Liver (tissue), 3 donors: ENCODE data around the gene CDH4.

Source experiments
- CTCF ChIP-seq: fragments of 150-350 bp; IDR thresholded peaks from 2 replicates; pipeline ENCODE4 v1.5.1; 2017; ENCODE audit warnings: improper control_type of control experiment, low read depth, low read length; ENCODE audit not compliant: missing input control
- GABPA ChIP-seq, 2 donors: IDR thresholded peaks in 1 of 2; conservative IDR thresholded peaks in 1 of 2; 2 replicates each; pipeline ENCODE4 v1.6.1; 2016; ENCODE audit warnings: antibody characterized with exemption in 2 of 2, mild to moderate bottlenecking in 1 of 2, moderate library complexity in 1 of 2
- HNF4A ChIP-seq, 2 donors: conservative IDR thresholded peaks; 2 replicates each; pipeline ENCODE4 v1.6.1; 2016; ENCODE audit warnings: antibody characterized with exemption in 2 of 2, mild to moderate bottlenecking in 2 of 2
- JUND ChIP-seq, 2 donors: IDR thresholded peaks; 2 replicates each; pipeline ENCODE4 v1.6.1; 2016; ENCODE audit warnings: antibody characterized with exemption in 2 of 2
- MAX ChIP-seq: IDR thresholded peaks from 2 replicates; pipeline ENCODE4 v1.6.1; 2016; ENCODE audit warnings: antibody characterized with exemption
- RAD21 ChIP-seq, 2 donors: IDR thresholded peaks; 2 replicates each; pipeline ENCODE4 v1.6.1; 2016; ENCODE audit warnings: antibody characterized with exemption in 2 of 2, mild to moderate bottlenecking in 2 of 2
- REST ChIP-seq: IDR thresholded peaks from 2 replicates; pipeline ENCODE4 v1.6.1; 2016; ENCODE audit warnings: antibody characterized with exemption, mild to moderate bottlenecking
- RXRA ChIP-seq, 2 donors: IDR thresholded peaks; 2 replicates each; pipeline ENCODE4 v1.6.1; 2017 to 2018; ENCODE audit warnings: antibody characterized with exemption in 2 of 2, mild to moderate bottlenecking in 1 of 2
- SP1 ChIP-seq: IDR thresholded peaks from 2 replicates; pipeline ENCODE4 v1.6.1; 2018; ENCODE audit warnings: antibody characterized with exemption, mild to moderate bottlenecking
- TAF1 ChIP-seq: conservative IDR thresholded peaks from 2 replicates; pipeline ENCODE4 v1.6.1; 2016; ENCODE audit warnings: antibody characterized with exemption, mild to moderate bottlenecking
- YY1 ChIP-seq: IDR thresholded peaks from 2 replicates; pipeline ENCODE4 v1.6.1; 2016; ENCODE audit warnings: antibody characterized with exemption, mild to moderate bottlenecking
- ZBTB33 ChIP-seq: IDR thresholded peaks from 2 replicates; pipeline ENCODE4 v1.6.1; 2016; ENCODE audit warnings: antibody characterized with exemption
- donor health status: healthy.
- donor health status: healthy.

GRCh38 chr20:61354501-61354900 lies 102.4 kb downstream of the CDH4 start:
- TF ChIP-seq CTCF = no peak
- no peak for TF ChIP-seq MAX
- TF ChIP-seq TAF1 = no peak
- TF ChIP-seq ZBTB33 = no peak
- TF ChIP-seq SP1 = no peak
- TF ChIP-seq RXRA (IDR thresholded peaks at IDR 0.05) = no peak
- no peak for TF ChIP-seq REST
- TF ChIP-seq JUND (IDR thresholded peaks at IDR 0.05) = no peak
- TF ChIP-seq YY1 = no peak
- no peak for TF ChIP-seq RAD21 (IDR thresholded peaks at IDR 0.05)
- TF ChIP-seq GABPA (IDR thresholded peaks at IDR 0.05 in 1 of 2, conservative IDR thresholded peaks at IDR 0.05 in 1 of 2) = no peak
- no peak for TF ChIP-seq HNF4A (conservative IDR thresholded peaks at IDR 0.05)
